Epidermal melanocyte (primary cell): ENCODE data around the gene CDH4.

ENCODE experiments used
- DNase-seq: peaks from one replicate; pipeline ENCODE4 v3.0.0; 2011; ENCODE audit warnings: low spot score; ENCODE audit not compliant: insufficient read length

CDH4 gene

DNA sequence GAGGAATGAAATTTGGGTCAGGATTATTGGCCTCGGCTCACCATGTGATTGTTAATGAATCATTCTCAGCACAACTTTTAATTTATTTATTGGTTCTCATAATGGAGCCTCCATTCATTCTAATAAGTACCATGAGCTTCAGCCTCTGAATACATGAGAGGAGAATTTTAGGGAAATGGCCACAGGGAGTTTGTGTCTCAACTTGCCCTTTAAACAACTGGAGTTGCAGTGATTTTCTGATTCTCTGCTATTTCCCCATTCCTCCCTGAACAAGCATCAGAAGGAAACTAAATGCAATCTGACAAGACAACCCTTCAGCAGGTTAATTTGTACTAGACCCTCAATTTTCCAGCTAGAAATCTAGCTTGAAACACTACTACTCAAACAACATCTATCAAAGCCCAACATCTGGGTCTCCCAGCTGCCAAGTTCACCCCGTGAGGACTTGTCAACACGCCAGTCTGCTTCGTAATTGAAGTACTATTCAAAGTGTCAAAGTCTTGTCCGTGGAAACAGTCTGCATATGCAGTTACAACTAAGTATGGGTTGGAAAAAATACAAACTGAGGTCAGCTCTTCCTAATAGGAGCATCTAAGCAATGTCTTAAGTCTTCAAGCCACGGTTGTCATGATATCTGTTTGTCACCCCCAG lies 235.4 kb downstream of the CDH4 start:
- no peak for DNase-seq

DNA sequence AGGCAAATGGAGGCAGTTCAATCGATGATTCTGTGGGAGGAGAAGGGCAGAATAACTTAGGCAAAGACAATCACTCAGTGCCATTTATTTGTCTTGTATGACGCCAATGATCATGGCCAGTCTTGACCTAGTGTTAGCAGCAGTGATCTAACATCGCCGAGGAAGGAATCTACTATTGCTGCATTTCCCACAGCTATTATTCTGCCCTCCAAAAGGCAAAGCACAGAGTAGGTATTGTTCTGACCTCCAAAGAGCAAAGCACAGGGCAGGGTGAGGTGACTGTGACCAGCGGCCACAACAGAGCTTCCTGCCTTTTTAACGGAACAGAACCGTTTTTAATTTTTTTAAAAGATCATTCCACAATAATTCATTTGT lies 235.9 kb downstream of the CDH4 start:
- DNase-seq = no peak

DNA sequence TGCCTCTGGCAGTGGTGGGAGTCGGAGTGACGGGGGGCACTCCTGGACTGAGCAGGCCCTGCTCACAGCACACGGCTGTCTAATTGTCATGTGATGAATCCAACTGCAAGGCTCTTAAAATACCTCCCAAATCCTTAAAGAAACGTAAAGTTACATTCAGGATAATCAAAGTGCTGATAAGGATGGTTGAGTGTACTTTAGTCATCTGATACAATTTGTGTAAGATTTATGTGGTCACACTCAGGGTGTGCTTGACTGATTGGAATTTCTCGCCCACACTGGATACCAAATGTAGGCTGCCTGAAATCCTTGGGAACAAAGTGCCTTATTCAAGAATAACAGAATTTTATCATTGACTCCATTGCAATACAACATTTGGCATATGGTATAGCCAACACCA lies 238.7 kb downstream of the CDH4 start:
- no peak for DNase-seq

DNA sequence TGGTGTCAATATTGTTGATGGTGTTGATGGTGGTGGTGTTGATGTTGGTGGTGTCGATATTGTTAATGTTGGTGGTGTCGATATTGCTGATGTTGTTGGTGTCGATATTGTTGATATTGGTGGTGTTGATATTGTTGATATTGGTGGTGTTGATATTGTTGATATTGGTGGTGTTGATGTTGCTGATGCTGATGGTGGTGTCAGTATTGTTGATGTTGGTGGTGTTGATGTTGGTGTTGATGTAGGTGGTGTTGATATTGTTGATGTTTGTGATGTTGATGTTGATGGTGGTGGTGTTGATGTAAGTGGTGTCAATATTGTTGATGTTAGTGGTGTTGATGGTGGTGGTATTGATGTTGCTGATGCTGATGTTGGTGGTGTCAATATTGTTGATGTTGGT lies 240.0 kb downstream of the CDH4 start:
- DNase-seq = no peak

DNA sequence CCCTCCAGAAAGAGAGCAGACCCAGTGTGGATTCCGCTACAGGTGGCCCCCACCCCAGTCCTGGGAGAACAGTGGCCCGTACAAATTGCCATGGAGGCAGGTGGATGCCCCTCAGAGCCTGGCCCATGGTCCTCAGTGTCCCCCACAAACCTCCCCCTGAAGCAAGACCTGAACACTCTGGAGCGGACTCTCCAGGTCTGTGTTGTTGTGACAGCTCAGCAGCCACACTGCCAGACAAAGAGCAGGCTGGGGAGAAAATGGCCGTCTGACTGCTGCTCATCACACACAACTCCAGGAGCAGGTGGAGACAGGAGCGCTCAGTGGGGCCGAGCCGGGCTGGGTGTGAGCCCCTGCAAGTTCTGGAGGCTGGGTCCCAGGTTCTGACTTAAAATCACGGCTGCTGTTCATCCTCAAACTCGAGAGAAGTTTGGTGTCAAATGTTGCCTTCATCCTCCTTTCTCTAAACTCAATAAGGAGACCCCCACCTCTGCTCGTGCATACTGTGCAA lies 241.8 kb downstream of the CDH4 start:
- no peak for DNase-seq

DNA sequence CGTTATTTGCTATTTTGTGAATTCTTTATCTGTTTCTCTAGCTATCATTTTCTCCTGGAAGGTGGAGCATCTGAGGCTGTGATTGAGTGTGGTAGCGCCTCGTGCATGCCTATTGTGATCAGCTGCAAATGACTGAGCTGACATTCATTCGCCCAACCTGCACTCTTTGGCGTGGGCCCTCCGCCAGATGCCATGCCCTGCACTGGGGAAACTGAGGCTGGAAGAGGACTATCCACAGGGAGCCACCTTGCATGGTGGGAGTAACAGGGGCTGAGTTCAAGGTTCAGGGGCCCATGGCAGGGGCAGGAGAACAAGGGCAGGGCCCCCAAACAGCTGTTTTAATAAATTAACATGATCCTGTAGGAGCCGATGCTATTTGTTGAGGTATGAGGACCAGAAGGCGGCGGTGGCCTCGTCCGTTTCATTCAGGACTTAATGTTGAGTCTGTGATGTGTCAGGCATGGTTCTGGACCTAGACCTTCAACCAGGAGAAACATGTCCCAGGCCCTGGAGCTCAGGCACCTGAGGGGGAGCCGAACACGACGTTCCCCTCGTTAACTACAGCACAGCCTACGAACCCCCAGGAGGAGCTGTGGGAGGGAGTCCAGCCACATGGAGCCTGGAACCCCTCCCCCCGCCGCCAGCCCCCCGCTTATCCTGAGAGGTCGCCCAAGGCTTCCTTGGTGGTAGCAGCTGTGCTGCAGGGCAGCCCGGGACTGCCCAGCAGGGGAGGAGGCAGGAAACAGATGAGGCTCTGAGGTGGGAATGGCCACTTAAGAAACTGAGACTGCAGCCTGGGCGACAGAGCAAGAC lies 242.9 kb downstream of the CDH4 start:
- no peak for DNase-seq

DNA sequence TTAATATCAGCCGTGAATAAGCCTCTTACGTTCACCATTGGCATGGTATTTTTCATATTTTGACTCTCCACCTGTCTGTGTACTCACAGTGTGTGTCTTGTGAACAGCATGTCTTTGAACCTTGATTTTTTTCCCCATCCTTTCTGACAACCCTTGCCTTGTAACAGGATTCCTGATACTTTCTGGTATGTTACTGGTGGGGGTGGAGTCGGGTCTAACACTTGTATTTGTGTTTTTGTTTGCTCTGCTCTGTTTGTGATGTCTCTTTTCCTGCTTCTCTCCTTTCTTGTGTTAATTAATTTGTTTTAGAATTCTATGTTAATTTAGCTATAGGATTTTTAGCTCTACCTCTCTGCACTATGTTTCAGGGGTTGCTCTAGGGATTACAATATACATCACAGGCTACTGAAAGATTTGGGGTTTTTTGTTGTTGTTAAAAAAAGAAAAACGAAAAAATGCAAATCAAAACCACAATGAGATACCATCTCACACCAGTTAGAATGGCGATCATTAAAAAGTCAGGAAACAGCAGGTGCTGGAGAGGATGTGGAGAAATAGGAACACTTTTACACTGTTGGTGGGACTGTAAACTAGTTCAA lies 245.1 kb downstream of the CDH4 start:
- no peak for DNase-seq

DNA sequence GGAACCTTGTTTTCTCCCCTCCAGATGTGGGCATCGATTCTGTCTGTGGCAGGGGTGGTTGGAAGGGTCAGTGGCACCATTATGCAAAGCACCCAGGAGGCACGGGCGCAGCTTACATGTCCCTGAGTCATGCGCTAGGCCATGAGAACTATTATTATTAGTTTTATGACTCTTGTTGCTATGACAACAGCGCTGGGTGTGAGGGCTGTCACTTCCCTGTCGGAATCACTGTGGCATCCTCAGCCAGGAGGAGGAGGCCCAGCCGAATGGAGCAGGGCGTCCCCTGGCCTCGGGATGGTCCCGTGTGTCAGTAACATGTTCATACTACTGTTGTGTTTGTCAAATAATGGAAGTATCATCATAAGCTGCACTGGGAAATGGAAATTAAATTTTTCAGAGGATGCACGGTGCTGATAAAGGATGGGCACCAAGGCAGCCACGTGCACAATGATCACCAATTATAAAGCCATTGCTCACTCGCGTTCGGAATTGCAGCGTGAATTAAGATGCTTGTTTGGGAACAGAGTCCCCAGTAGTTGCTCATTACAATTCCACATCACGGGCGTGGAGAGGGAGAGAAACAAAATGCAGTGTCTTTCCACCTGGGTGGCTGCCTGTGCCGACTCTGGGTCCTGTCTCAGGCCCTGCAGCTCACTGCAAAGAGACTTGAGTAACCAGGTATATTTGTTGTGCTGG lies 247.9 kb downstream of the CDH4 start:
- no peak for DNase-seq

DNA sequence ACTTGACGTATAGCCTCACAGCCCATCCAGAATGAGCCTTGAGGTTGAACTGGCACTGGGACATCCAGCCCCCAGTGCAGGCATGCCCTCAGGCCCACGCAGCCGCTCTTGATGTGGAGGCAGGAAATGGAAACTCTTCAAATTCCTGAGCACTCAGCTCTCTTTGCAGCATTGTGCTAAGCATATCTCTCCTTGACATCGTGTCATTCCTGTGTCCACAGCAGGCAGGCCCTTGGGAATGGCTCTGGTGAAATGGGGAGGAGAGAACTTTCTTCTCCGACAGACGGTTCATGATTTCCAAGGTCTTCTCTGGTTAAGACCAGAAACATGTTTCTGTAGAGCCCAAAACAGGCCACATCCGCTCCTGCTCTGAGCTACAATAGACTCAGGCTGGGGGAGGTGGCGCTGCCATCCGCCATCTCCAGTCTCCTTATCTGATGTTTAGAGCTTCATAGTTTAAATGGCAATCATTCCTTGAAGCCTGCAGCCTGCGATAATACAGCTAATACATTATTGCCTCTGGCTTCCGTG lies 248.8 kb downstream of the CDH4 start:
- no peak for DNase-seq

DNA sequence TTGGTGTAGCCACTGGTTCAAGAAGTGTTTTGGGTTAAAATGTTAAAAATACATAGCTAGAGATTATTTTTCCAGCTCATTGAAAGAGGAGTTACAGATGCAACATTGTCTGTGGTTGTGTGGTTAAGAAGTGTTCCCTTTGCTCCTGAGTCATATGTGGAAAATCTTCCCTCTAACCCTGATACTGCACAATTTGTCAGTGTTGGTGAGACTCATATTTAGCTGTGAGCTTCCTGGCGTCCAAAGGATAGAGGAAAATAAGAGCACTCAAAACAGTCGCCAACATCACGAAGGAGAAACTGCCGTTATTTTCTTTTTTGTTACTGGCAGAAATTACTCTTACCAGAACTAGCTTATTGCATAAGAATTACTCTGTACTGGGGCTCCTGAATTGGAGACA lies 250.4 kb downstream of the CDH4 start:
- DNase-seq = no peak

DNA sequence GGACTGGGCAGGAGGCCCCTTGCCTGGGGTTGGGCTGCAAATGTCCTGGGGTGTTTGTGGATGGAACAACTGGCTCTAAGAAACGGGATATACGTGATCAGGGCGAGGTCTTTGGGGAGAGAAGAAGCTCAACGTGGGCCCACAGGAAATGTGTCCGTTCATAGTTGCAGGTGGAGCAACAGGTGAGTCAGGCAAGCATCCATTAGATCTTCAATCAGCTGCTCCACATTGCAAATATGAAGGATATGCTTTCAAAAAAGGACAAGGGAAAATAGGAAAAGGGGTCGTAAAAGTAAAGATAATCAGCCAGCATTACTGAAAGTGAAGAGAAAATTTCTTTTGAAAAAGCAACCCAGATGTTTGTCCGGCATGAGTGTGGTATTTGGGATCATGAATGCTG lies 251.0 kb downstream of the CDH4 start:
- no peak for DNase-seq

DNA sequence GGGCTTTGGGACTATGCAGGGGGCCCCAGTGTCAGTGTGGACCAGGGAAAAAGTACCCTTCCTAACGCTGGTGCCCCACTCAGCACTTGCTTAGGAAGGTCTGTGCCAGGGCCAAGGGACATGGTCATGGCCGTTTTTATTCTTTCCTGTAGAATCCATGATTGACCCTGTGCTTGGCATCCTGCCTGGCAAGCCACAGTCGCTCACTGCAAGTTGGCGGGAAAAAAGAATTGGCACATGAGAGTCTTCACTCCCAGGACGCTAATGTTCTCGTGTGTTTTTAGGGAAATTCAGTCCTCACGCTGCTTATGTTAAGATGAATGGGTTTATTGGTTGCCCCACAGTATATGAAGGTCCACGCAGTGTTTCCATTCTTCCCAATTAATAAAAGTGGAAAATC lies 253.4 kb downstream of the CDH4 start:
- DNase-seq = no peak

DNA sequence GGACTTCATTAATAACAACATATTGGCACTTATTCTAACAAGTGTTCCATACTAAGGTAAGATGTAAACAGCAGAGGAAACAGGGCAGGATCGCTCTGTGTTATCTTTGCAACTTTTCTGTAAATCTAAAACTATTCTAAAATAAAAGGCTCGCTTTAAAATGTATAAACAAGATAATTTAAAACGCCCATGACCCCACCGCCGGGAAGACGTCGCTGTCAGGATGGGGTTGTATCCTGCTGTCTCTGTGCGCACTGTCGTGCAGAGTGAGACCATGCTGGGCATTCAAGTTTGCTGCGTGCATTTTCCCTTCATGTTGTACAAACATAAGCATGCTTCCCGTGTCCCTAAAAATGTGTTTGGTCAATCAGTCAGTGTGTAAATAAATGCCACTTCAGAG lies 255.7 kb downstream of the CDH4 start:
- no peak for DNase-seq

DNA sequence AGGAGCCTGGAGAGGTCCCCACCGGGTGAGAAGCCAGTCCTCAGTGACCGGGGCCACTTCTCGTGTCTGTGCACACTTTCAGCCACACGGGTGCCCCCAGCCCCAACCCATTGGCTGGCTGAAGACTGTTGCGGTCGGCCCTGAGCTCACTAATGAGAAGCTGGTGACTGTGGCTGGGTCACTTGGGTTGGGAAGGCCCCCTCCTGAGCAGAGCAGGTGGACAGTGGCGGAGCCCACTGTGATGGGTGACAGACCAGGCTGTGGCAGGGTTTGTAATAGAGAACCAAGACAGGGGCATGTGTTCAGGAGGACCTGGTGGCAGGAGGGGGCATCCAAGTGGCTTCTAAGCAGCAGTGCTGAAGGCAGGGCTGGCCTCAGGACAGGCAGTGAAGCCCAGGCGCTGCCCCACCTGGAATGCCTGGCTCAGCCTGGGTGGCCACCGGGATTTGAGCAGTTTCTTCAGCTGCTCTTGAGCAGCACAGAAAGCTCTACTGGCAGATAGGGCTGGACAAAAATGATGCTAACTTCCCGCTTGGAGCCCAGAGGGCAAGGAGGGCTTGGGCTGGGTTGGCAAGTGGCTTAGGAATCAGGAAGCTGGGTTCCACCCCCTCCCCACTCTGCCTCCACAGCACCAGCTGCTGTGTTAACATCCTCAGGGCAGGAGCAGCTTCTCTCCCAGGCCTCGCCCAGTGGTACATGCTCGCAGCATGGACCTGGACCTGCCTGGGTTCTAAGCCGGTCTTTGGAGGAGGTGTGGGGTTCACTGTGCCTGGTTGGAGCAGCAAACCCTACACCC lies 256.4 kb downstream of the CDH4 start:
- no peak for DNase-seq

DNA sequence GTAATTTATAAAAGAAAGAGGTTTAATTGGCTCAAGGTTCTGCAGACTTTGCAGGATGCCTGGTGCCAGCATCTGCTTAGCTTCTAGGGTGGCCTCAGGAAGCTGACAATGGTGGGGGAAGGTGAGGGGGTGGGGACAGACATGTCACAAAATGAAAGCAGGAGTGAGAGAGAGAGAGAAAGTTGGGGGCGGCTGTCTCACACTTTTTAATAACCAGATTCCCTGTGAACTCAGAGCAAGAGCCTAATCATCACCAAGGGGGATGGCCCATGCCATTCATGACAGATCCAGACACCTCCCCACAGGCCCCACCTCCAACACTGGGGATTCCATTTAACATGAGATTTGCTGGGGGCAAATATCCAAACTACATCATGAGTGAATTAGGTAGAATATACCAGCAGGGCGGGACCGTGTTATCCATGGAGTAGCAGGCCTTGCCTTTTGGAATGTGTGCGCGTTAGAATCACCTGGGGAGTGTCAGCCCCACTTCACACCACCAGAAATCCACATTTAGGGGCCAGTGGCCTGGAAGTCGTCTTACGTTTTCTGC lies 258.8 kb downstream of the CDH4 start:
- no peak for DNase-seq

DNA sequence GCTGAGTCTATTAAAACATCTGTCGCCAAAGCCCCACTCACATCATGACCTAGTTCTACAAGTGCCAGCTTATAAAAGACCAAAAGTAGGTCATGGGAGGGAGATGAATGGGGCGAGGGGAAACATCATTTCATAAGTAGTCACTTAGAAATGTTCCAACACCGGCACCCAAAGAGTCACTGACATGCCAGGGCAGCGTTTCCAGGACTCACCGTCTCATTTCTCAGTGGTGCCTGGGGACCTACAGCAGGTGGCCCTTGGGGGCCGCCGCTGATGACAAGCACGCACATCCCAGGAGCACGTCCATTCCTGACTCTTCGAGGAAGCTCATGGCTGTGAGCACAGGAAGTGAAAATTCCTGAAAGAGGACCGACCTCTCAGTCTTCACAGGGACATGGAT lies 260.4 kb downstream of the CDH4 start:
- no peak for DNase-seq

DNA sequence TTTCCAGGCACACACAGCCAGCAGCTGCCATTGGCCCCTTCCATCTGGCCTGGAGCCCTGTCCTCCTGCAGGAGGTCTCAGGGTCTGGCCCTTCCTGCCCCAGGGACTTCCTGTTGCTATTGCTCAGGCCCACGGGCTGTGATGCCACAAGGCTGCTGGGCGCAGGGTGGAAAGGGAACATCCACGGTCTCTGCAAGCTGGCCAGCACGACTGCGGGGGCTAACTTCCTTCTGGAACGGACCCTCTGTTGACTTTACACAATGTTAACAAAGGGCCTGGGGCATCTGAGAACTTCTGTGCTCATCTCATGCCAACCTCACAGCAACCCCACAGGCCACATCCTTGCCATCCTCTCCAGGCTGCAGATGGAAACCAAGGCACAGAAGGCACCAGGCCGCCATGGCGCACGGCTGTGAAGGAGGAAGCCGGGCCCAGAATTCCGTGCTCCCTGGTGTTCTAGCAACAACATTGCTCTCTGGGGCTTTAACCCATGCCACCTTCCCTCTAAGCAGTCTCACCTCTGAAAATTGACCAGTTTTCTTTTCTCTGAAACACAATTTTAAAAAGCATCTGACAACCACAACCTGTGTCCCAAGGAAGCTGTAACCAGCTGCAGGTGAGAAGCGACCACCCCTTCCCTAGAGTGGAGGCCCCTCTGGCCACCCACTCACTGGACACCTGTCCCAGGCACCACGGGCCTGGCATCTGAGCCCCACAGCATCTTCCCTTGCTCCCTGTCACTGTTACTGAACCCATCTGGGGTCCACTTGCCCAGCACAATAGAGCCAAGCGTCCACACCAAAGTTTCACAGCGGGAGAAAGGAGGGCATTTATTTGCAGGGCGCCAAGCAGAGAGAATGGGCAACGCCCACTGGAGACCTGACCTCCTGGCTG lies 261.3 kb downstream of the CDH4 start:
- no peak for DNase-seq

DNA sequence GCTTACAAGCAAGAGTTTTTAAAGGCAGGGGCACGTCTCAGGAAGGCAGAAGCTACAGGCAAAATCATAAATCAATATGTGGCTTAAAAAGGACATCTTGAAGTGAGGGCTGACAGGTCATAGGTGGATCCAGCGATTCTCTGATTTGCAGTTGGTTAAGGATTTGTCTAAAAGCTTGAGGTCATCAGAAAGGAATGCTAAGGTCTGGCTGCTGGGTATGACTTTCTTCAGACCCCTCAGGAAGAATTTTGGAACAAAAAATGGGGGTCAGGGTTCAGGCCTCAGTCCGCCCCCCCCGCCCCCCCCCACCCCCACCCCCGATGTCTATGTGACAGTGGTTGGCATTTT lies 261.9 kb downstream of the CDH4 start:
- DNase-seq = no peak

DNA sequence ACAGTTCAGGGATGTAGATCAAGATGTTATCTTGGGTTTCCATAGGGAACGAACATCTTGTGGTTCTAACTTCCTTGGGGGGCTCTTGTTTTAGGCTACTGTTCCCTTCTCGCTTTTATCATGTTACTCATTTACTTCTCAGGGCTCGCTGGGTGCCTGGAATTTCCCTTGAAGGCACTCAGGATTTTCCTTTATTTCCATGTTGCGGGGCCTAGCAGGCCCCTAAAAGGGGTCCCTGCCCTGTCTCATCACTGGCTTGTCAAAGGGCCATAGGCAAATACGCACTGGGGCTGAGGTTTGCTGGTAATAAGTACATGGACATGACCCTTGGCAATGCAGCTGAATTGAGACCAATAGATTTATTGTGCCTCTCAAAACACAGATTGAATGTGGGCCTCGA lies 262.3 kb downstream of the CDH4 start:
- DNase-seq = no peak
